Measurements from ENCODE around the gene HOMER3. TPM values are rescaled to one million over a fixed set of nuclear protein-coding genes. Genes with fewer than 3 reads are reported as not detected.

HOMER3 gene
- total and polyA plus RNA-seq, 4 donors: 22.0 to 40.2 (median 24.2) TPM

DNA sequence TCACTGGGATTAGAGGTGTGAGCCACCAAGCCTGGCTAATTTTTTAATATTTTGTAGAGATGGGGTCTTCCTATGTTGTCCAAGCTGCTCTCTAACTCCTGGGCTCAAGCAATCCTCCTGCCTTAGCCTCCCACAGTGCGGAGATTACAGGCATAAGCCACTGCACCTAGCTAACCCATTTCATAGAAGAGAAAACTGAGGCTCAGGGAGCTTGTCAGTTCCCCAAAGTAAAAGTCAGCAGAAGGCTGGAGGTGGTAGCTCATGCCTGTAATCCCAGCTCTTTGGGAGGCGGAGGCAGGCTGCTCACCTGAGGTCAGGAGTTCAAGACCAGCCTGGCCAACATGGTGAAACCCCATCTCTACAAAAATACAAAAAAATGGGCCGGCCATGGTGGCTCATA is 8.8 kb upstream of the HOMER3 start:
- no peak for ATAC-seq (ENCODE audit: insufficient read depth, low FRiP score)
- no peaks in the 10 kb centered on the region for H3K4me1 ChIP-seq (ENCODE audit: control insufficient read depth in 5 of 5, insufficient read depth in 5 of 5, low read length in 5 of 5)
- 91 to 96% methylated on average over 3 of the region's 3 CpGs for WGBS, 2 donors
- no peak overlapping the region for H3K27ac ChIP-seq (ENCODE audit: low read depth in 1 of 2, low read length in 1 of 2)
- no peaks in the 10 kb centered on the region for H3K9me3 ChIP-seq (ENCODE audit: control insufficient read depth in 4 of 4, insufficient read depth in 3 of 4, low read length in 3 of 4)
- TF ChIP-seq, protein P1, sequence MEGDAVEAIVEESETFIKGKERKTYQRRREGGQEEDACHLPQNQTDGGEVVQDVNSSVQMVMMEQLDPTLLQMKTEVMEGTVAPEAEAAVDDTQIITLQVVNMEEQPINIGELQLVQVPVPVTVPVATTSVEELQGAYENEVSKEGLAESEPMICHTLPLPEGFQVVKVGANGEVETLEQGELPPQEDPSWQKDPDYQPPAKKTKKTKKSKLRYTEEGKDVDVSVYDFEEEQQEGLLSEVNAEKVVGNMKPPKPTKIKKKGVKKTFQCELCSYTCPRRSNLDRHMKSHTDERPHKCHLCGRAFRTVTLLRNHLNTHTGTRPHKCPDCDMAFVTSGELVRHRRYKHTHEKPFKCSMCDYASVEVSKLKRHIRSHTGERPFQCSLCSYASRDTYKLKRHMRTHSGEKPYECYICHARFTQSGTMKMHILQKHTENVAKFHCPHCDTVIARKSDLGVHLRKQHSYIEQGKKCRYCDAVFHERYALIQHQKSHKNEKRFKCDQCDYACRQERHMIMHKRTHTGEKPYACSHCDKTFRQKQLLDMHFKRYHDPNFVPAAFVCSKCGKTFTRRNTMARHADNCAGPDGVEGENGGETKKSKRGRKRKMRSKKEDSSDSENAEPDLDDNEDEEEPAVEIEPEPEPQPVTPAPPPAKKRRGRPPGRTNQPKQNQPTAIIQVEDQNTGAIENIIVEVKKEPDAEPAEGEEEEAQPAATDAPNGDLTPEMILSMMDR (IDR thresholded peaks at IDR 0.05; ENCODE audit: control extremely low read depth, extremely low read depth): no peak
- no peak overlapping the region for H3K9ac ChIP-seq (ENCODE audit: insufficient read depth in 1 of 2, low read length in 2 of 2)
- DNase-seq: no peak
- no peaks in the 10 kb centered on the region for H3K36me3 ChIP-seq (ENCODE audit: control insufficient read depth in 4 of 4, insufficient read depth in 4 of 4, low read length in 4 of 4)
- no peaks in the 10 kb centered on the region for H3K27me3 ChIP-seq (ENCODE audit: control insufficient read depth in 3 of 3, insufficient read depth in 3 of 3, low read length in 2 of 3)
- H3K4me3 ChIP-seq: no peak overlapping the region

DNA sequence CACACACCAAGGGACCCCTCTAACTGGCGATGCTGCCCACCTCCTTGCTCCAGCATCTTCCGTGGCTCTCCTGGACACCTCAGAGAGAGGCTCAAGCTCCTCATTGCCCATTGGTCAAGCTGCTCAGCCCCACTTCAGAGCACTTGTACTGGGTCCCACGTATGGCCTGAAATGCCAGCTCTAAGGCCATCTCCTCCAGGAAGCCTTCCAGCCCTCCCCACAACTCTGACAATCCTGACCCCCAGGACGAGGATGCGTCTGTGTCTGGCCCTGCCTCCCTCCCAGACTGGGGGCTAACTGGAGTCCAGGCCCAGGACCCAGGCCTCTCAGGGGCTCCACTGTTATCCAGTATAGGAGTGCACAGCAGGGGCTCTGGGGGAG is 7.9 kb upstream of the HOMER3 start:
- H3K27ac ChIP-seq (ENCODE audit: low read depth in 1 of 2, low read length in 1 of 2): no peak overlapping the region
- DNase-seq (no peak), ATAC-seq (ENCODE audit: insufficient read depth, low FRiP score) (no peak)
- WGBS, 2 donors: 86 to 95% methylated on average over 5 of the region's 5 CpGs
- H3K9me3 ChIP-seq (ENCODE audit: control insufficient read depth in 4 of 4, insufficient read depth in 3 of 4, low read length in 3 of 4): no peaks in the 10 kb centered on the region
- no peak overlapping the region for H3K4me3 ChIP-seq
- TF ChIP-seq, protein P1 (IDR thresholded peaks at IDR 0.05; ENCODE audit: control extremely low read depth, extremely low read depth): no peak
- H3K9ac ChIP-seq (ENCODE audit: insufficient read depth in 1 of 2, low read length in 2 of 2): no peak overlapping the region
- no peaks in the 10 kb centered on the region for H3K4me1 ChIP-seq (ENCODE audit: control insufficient read depth in 5 of 5, insufficient read depth in 5 of 5, low read length in 5 of 5)
- H3K36me3 ChIP-seq (ENCODE audit: control insufficient read depth in 4 of 4, insufficient read depth in 4 of 4, low read length in 4 of 4): no peaks in the 10 kb centered on the region
- no peaks in the 10 kb centered on the region for H3K27me3 ChIP-seq (ENCODE audit: control insufficient read depth in 3 of 3, insufficient read depth in 3 of 3, low read length in 2 of 3)

DNA sequence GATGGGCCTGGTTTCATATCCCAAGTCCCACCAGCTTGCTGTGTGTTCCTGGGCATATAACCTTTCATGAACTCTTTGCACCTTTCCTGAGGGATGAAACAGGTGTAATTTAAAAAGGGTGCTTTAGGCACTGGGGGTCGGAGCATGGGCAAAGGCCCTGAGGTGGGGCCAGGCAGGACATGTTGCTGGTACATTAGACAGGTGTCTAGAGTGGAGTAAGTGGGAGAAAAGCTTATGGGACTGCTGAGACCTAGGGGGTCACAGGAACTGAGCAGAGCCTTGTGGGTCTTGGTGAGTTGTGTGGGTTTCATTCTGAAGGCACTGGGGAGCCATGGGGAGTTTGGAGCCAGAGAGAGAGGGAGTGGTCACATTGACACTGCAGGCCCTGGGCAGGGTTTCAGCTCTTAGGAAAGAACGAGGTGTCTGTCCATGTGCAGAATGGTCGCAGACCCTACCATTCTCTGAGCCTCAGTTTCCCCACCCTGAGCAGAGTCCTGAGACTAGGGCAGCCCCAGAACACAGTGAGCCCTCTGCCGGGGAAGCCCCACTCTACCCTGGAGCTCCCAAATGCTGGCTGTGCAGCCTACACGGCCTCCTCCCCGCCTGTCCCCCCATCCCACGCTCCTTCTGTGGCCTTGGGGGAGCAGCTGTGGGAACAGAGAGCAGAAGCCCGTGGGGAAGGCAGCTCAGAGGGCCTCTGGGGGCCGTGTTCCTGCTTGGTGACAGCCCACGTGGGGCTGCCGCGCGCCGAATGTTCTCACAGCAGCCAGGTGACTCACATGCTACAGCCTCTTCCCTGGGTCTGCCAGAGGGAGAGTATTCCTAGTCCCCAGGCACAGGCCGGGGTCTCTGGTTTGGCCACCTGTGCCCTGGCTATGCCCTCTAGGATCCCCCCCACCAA is 7.3 kb upstream of the HOMER3 start:
- no peak for DNase-seq
- WGBS, 2 donors: 81 to 85% methylated on average over 15 of the region's 15 CpGs
- no peaks in the 10 kb centered on the region for H3K27me3 ChIP-seq (ENCODE audit: control insufficient read depth in 3 of 3, insufficient read depth in 3 of 3, low read length in 2 of 3)
- no peak overlapping the region for H3K4me3 ChIP-seq
- no peaks in the 10 kb centered on the region for H3K4me1 ChIP-seq (ENCODE audit: control insufficient read depth in 5 of 5, insufficient read depth in 5 of 5, low read length in 5 of 5)
- no peak overlapping the region for H3K27ac ChIP-seq (ENCODE audit: low read depth in 1 of 2, low read length in 1 of 2)
- H3K36me3 ChIP-seq (ENCODE audit: control insufficient read depth in 4 of 4, insufficient read depth in 4 of 4, low read length in 4 of 4): no peaks in the 10 kb centered on the region
- TF ChIP-seq, protein P1 (IDR thresholded peaks at IDR 0.05; ENCODE audit: control extremely low read depth, extremely low read depth): no peak
- ATAC-seq (ENCODE audit: insufficient read depth, low FRiP score): no peak
- no peaks in the 10 kb centered on the region for H3K9me3 ChIP-seq (ENCODE audit: control insufficient read depth in 4 of 4, insufficient read depth in 3 of 4, low read length in 3 of 4)
- no peak overlapping the region for H3K9ac ChIP-seq (ENCODE audit: insufficient read depth in 1 of 2, low read length in 2 of 2)

Data from lung (tissue), 12 donors.